HG02981 (cell line): ENCODE results near the gene WNT2B.

Experiments used
- ATAC-seq: cut with Tn5 transposase; IDR thresholded peaks from one replicate; pipeline ENCODE4 v1.9.1; 2021; ENCODE audit warnings: mild to moderate bottlenecking, moderate library complexity; ENCODE audit not compliant: unreplicated experiment

The WNT2B gene

GRCh38 chr1:112504661-112505399, 3.9 kb upstream of the WNT2B start:
- ATAC-seq, result no peak

GRCh38 chr1:112505400-112505785, 3.4 kb upstream of the WNT2B start:
- no peak for ATAC-seq

- ATAC-seq, result no peak
Measured at GRCh38 chr1:112505878-112506277, 2.9 kb upstream of the WNT2B start.

GRCh38 chr1:112506306-112506705, 2.5 kb upstream of the WNT2B start:
- ATAC-seq, result no peak

- ATAC-seq, result no peak
Measured at GRCh38 chr1:112506731-112507130, 2.0 kb upstream of the WNT2B start.

- ATAC-seq, result no peak
Measured at GRCh38 chr1:112507336-112507735, 1.4 kb upstream of the WNT2B start.

- no peak for ATAC-seq
Measured at GRCh38 chr1:112507921-112508277, 866 bp upstream of the WNT2B start.

GRCh38 chr1:112509005-112509659, 367 bp downstream of the WNT2B start:
- peak; percentile 8 for ATAC-seq

- ATAC-seq, result no peak
Measured at GRCh38 chr1:112509660-112510178, 954 bp downstream of the WNT2B start.

GRCh38 chr1:112510340-112510739, 1.6 kb downstream of the WNT2B start:
- no peak for ATAC-seq

- ATAC-seq, result no peak
Measured at GRCh38 chr1:112511897-112512296, 3.1 kb downstream of the WNT2B start.

- ATAC-seq, result no peak
Measured at GRCh38 chr1:112513112-112513870, 4.5 kb downstream of the WNT2B start.

GRCh38 chr1:112514901-112515300, 6.1 kb downstream of the WNT2B start:
- ATAC-seq, result no peak

- ATAC-seq, result no peak
Measured at GRCh38 chr1:112515311-112516009, 6.7 kb downstream of the WNT2B start.

- no peak for ATAC-seq
Measured at GRCh38 chr1:112516141-112516540, 7.4 kb downstream of the WNT2B start.

- no peak for ATAC-seq
Measured at GRCh38 chr1:112517231-112517630, 8.5 kb downstream of the WNT2B start.

- no peak for ATAC-seq
Measured at GRCh38 chr1:112517646-112518045, 8.9 kb downstream of the WNT2B start.

- ATAC-seq, result no peak
Measured at GRCh38 chr1:112518186-112518585, 9.4 kb downstream of the WNT2B start.

GRCh38 chr1:112520166-112520565, 11.4 kb downstream of the WNT2B start:
- no peak for ATAC-seq

- no peak for ATAC-seq
Measured at GRCh38 chr1:112522621-112523020, 13.9 kb downstream of the WNT2B start.

- ATAC-seq, result no peak
Measured at GRCh38 chr1:112524251-112524650, 15.5 kb downstream of the WNT2B start.
